Skin epidermis (tissue), 12 donors: ENCODE results near the gene LHFPL2.

ENCODE experiments used
- H3K27ac ChIP-seq, 21 experiments: fragments of 200-600 bp; sonication (generic) in 11 of 21; one replicate each; pipeline ENCODE4 v1.5.0; 2020; ENCODE audit warnings: mild to moderate bottlenecking in 3 of 21, inconsistent platforms in 2 of 21, moderate library complexity in 2 of 21
- H3K4me3 ChIP-seq, 7 experiments: fragments of 200-600 bp; sonication (generic) in 2 of 7; one replicate each; pipeline ENCODE4 v1.5.0; 2020; ENCODE audit warnings: inconsistent platforms in 2 of 7, mild to moderate bottlenecking in 2 of 7, moderate library complexity in 1 of 7

LHFPL2 gene

DNA sequence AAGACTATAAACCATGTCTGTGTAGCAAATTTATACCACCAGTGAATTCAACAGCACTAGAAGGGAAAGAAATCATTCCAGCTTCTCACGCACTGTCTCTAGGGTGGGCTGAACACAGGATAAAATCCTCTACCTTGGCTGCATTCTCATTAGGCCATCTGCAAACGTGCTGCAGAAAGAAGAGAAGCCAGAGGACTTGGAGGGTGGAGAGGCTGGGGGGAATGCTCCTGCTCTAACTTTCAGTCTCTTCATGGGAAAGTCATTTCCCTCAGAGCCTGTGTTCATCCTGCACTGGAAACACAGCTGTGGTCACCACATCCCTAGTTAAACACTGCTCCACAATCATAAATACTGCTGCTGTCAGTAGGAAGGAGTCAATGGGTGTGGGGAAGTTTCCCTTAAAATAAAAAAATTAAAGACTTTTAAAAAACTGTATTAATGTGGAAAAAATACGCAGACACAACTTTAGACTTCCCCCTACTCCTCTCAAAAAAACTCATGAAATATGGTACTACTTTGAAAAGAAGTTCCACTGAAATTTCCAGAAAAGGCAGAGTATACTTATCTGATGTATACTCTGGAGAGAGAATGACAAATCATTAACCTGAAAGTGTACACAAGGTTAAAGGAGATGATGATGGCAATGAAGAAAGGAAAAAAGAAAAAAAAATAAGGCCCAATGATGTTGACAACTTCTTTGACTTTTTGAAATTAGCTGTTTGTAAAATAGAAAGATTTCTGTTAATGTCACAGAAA, 46.8 kb downstream of the LHFPL2 start:
- H3K4me3 ChIP-seq = no peak overlapping the region
- peak overlapping the region in 5 of 21 experiments; percentile 12 to 55 (median 29) for H3K27ac ChIP-seq

DNA sequence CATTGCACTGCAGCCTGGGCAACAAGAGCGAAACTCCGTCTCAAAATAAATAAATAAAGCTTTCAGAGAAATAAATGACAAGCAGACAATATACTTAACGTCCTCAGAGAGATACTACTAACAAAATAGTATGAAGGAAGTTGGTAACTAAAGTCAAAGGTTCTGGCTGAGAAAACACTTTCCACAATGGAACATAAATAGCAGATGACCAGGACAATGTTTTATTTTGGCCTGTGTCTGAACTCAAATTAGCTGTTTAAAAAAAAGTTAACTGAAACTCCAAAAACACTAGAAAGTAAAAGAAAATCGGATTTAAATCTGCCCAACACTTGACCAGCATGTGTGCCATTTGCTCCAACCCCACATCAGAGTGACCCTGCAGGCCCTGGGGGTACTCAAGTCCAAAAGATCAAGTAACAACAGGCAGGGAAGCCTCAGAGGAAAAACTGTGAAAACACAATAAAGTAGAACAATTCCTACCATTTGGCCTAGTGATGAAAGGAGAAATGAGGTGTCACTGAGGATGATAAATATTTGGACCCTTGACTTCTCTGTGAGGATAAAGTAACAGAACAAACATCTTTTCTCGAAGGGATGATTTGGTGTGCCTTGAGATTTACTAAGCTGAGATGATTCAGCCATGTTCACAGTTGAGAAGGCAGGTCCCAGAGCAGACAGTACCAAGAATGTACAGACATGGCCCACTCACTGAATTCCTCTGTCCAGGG, 47.7 kb downstream of the LHFPL2 start:
- Histone ChIP-seq H3K4me3 (no peak overlapping the region), H3K27ac (peak overlapping the region in 4 of 21 experiments; percentile 17 to 55 (median 36))

DNA sequence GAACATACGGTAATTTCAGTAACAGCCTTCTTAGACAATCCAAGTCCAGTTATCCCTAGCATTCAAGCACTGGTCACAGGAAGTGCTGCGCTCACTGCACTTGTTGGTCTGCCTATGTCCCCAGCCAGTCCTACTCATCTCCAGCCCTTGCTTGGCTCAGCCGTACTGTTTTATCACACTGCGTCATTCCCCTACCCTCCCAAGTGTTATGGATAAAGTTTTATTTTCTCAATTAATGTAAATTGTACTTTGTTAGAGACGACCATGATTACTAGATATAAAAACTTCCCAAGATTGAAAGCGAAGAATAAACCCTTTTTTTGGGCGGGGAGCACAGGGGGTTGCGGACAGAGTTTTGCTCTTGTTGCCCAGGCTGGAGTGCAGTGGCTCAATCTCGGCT, 49.6 kb downstream of the LHFPL2 start:
- Histone ChIP-seq H3K27ac (no peak overlapping the region), H3K4me3 (no peak overlapping the region)

DNA sequence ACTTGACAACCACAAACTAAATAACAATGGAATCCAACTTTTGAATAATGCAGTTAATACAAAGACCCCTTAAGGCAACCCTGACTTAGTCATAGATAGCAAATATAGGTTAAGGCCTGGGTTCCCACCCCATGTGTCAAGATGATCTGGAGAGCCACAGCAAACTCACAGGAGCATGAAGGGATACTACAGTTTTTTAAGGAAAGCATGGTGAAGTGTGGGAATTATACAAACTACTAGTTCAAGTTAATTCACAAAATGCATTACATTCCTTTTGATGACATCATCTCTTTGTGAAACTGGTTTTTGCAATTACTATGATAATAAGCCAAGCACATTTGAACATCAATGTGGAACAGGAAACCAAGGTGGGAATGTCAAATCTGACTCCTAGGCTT, 50.6 kb downstream of the LHFPL2 start:
- no peak overlapping the region for H3K4me3 ChIP-seq
- no peak overlapping the region for H3K27ac ChIP-seq

DNA sequence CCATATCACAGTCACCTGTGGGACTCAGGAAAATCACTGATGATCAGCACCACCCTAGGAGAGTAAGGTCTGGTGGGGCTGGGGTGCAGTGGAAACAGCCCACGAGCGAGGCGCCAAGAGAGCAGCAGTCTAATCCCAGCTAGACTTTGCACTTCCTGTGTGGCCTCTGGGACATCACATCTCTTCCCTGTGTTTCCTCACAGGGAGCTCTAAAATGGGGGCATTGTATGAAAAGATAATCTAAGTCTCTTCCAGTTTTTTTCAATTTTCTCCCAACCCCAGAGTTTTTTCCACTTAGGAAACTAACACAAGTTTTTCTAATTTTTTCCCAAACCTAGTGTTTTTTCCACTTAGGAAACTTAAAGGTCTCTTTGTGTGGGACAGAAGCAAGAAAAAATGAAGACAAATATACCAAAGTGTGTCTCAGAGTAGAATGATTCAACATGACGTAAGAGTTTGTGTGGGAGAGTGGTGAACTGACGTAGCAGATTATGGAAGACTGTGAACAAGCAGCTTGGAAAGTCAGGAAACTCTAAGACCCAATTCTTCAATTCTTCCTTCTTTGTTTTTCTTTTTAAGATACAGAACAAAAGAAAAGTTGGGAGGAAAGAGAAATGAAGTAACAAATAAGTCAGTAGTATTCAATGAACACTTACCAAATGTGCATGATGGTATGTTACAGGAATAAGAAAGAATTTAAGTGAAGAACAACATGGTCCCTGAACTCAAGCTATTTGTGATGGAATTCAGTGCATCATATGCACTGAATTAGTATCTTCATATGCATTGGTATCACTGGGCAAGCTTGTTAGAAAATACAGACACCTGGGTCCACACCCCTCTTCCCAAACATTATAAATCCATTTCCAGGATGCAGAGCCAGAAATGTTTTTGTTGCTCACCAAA, 51.3 kb downstream of the LHFPL2 start:
- Histone ChIP-seq H3K4me3 (no peak overlapping the region), H3K27ac (no peak overlapping the region)

DNA sequence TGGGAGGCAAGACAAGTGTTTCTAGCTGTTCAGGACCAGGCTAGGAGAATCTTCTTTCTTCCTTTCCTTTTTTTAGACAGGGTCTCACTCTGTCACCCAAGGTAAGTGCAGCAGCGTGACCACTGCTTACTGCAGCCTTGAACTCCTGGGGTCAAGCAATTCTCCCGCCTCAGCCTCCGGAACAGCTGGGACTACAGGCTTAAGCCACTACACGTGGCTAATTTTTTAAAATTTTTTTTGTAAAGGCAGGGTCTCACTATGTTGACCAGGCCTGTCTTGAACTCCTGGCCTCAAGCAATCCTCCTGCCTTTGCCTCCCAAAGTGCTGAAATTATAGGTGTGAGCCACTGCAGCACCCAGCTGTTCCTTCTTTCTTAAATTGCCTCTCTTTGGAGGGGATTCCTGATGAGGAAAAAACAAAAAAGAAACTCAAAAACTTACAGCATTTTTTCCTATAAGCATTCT, 53.1 kb downstream of the LHFPL2 start:
- Histone ChIP-seq H3K27ac (peak overlapping the region in 7 of 21 experiments; percentile 12 to 72 (median 30)), H3K4me3 (no peak overlapping the region)

DNA sequence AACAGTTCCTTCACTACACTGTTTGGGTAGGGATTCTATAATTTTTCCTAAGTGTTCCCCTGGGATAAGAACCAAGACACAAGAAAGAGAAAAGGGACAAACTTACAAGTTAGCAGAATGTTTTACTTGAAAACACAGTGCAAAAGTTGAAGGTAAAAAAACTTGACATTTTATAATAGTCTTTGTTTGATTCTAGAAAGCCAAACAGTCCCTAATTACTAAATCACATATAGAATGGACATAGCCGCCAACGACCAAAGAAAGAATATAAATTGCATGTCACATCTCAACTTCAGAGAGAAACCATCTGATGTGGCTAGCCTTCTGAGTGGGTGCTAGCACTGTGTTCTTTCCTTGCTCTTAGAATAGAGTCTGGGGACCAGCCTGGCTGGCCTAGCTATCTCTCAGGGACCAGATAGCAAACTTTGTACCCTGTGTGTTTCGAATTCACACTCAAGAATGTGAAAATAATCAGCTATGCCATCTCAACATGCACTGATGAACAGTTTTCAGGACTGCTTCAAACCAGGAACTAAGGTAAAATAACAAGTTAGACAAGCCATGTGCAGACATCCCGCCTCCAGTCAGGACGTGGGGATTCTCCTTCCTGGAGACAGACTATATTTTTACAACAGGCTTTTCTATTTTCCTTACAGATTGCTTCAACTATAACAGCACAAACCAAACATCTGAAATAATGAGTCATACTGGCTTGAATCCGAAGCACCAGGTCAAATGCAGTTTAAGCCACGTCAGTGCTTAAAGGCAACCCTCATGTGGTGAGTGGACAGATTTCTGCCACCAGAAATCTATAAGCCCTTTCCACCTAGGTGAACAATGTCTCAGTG, 53.7 kb downstream of the LHFPL2 start:
- H3K4me3 ChIP-seq = no peak overlapping the region
- peak overlapping the region in 16 of 21 experiments; percentile 6 to 76 (median 31) for H3K27ac ChIP-seq

DNA sequence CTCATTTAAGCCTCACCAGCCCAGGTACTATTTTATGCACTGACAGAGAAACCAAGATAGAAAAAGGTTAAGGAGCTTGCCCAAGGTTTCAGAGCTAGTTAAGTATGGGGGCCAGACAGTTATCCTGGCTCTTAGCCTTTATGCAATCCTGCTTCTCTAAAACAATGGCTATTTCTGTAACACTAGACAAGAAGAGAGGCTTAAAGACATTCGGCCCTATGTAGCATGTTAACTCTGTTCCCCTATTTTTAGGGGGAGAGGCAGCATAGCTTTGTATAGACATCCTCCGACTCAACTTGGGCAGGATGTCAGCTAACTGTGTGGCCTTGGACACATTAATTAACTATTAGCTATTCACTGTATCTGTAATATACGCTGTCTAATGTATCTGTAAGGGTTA, 54.6 kb downstream of the LHFPL2 start:
- no peak overlapping the region for H3K4me3 ChIP-seq
- peak overlapping the region in 5 of 21 experiments; percentile 10 to 76 (median 46) for H3K27ac ChIP-seq

DNA sequence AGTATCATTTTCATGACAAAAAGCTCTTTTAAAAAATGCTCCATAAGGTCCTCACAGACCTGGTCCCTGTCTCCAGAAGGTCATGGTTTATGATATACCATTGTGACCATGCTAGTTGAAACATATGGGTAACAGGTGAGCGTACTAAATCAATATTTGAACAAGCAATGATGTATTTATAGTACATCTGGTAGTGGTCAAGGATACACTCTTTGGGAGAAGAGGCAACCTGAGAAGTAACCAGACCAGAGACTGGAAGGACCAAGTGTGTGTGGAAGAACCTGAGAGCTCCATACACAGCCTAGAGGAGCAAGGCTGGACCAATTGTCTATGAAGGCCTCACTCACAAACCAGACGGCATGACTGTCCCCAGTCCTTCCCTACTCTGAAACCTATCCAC, 55.1 kb downstream of the LHFPL2 start:
- no peak overlapping the region for H3K4me3 ChIP-seq
- H3K27ac ChIP-seq = peak overlapping the region in 4 of 21 experiments; percentile 16 to 76 (median 36)

DNA sequence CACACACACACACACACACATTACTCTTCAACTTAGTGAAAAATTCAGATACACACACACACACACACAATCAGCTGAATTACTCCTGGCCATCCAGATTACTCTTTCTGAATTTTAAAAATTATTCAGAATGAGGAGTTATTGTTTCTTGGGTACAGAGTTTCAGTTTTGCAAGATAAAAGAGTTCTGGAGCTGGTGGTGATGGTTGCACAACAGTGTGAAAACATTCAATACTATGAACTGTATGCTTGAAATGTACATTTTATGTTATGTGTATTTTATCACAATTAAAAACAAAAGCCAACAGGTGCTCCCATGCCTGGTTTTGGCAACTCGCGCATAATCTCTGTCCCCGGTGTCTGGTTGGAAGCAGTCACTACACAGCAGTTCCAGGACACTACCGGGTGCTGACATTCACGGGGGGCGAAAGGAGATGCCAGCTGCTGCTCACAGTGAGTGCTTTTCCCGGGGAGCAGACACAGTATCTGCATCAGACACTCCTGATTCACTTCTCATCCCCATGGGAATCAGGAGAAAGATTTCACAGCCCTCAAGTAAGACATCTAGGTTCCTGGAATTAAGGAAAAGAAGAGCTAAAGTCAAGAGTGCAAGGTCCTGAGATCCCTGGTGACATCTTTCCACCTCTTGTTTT, 55.7 kb downstream of the LHFPL2 start:
- Histone ChIP-seq H3K27ac (peak overlapping the region in 1 of 21 experiments; percentile 2), H3K4me3 (no peak overlapping the region)

DNA sequence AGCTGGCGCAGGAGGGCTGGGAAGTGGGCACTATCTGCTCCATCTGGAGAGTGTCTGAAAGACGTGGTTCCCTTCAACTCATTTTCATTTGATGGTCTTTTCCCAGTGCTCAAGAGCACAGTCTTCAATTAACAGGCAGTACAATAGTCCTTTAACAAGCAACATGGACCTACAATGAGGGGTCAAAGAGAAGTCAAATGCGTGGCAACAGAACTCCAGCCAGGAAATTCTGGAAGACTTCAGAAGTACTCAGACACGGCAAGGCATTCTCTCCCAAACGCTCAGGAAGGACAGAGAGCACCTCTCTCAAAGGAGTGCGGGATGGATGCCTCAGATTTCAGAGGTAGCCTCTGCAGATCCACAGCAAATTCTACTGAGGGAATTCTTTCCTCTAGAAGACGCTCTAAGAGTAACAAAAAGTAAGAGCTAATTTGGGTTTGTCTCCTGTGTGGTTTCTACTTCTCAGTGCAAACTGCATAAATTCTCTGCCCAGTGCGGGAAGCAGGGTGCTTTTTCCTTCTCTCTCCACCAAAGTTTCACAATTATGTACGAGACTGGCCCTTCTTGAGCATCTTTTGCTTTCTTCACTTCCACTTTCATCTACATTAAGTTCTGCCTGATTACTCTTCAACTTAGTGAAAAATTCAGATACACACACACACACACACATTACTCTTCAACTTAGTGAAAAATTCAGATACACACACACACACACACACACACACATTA, 56.4 kb downstream of the LHFPL2 start:
- peak overlapping the region in 5 of 21 experiments; percentile 3 to 60 (median 13) for H3K27ac ChIP-seq
- H3K4me3 ChIP-seq = no peak overlapping the region

DNA sequence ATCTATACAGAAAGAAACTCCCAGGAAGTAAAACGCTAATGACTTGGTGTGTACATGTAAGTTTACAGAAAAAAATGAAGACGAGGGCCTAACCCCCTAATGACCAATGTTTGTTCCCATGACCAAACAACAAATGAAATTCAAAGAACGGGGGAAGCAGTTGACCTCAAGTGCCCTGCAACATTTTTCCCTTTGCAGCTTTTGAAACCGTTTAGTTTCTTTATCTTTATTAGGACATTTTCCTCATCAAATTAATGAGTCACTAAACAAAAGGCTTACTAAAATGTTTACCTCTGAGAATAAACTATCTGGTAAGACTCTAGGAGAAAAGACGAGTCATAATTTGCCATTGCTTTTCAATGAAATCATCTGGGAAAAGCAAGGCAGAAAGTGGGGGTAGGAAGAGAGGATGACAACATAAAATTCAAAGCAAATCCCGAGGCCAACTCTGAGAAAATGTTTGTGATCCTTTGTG, 57.4 kb downstream of the LHFPL2 start:
- no peak overlapping the region for H3K4me3 ChIP-seq
- H3K27ac ChIP-seq = peak overlapping the region in 2 of 21 experiments; percentile 13 to 60

DNA sequence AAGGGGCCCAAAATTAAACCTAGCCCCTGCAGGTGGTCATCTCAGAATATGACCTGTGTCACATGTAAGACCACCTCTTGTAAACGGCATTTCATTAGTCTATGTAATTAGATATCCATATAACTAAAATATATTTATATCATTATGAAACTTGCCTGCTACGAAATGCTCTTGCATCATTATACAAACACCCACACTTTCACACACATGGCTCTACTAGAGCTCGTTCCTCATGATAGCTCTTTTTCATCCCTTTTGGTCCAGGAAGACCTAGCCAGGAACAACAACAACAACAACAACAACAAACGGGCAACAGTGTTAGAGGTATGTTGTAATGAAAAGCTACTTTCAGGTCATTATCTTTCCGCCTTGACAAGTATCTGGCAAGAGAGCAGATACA, 58.6 kb downstream of the LHFPL2 start:
- Histone ChIP-seq H3K27ac (no peak overlapping the region), H3K4me3 (no peak overlapping the region)

DNA sequence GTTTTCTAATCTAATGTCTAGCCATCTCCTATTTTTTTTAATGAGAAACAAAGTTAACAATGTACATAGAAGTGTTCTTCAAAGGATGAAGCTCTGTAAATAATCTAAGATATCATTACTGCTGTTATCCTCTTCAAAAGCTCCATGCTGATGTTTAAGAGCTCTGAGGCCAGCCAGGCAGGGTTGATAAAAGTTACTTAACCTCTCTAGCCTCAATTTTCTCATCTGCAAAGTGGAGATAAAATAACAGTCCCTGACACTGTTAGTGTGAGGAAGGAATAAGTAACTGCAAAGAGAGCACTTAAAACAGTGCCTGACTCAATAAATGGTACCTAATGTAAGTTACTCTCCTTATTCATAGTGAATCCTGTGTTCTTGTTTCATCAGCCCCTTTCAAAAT, 60.1 kb downstream of the LHFPL2 start:
- no peak overlapping the region for H3K4me3 ChIP-seq

DNA sequence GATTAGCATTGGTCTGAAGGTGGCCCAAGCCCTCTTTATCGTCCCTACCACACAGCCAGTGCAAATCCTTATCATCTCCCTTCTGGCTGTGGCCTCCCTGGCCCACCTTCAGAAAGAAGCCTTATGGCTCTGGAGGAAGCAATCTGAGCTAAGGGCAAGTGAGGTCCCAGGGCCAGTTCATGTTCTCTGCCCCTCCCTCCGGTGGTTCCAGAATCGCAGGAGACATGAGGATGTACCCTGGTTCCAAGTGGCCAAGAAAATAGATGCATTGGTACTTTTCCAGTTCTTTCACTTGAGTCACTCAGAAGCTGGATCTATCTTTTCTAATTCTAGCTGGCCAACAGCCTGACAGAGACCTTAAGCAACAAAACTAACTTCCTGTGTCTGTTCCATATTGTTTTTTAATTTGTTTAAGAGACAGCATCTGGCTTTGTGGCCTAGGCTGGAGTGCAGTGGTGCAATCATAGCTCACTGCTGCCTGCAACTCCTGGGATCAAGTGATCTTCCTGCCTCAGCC, 60.7 kb downstream of the LHFPL2 start:
- Histone ChIP-seq H3K27ac (peak overlapping the region in 8 of 21 experiments; percentile 26 to 75 (median 46)), H3K4me3 (no peak overlapping the region)

More for the DNA sequence above, 60.1 kb downstream of the LHFPL2 start:
- H3K27ac ChIP-seq = peak overlapping the region in 2 of 21 experiments; percentile 12 to 40

DNA sequence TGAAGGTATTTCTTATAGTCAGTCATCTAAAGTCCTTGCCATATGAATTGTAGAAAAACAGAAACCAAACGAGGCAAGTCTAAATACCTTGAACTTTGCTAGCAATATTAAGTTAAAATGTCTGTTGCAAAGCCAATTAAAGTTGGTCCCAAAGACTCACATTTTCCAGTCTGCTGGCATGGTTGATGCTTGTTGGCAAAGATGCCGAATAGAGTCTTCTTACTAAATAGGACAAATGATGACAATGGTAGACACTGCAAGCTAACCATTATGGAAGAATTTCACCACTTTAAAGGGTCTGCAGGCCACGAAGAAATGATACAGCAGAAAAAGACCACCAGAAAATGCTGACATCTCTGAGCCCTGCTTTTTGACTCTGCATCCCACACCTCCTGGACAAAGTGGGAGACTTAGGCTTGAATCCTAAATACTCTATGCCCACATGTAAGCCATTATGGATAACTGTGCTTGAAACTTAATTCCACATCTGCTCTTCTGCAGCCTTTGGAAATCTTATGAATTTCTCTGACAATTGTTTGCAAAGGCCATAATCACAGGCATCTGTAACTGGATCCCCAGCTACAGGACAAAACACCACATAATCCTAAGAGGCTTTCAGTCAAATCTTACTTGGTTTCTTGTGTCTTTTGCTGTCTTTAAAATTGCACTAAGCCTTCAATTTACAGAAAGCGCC, 61.3 kb downstream of the LHFPL2 start:
- Histone ChIP-seq H3K4me3 (no peak overlapping the region), H3K27ac (peak overlapping the region in 8 of 21 experiments; percentile 26 to 75 (median 53))

DNA sequence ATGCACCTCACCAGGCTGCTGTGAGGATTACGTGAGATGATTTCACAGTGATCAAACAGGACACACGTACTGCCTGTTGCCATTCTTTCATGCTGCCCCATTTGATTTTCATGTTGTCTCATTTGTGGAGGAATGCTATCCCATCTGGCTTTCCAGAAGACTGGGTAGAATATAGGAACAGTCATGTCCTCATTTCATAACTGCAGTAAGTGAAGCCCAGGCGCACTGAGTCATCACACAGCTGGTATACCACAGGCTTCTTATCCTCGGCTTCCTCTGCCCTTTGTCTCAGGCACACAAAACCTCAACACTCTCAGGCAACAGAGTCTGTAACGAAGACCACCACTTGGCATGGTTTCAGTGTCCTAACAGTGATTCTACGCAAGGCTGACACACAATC, 62.3 kb downstream of the LHFPL2 start:
- H3K27ac ChIP-seq = peak overlapping the region in 8 of 21 experiments; percentile 2 to 72 (median 36)
- no peak overlapping the region for H3K4me3 ChIP-seq
